ENCODE data around the gene PTTG1. TPM values are rescaled to one million over a fixed set of nuclear protein-coding genes. Genes with fewer than 3 reads are reported as not detected.

The PTTG1 gene
- total RNA-seq, 1 experiment from 2014 or later: 157 TPM

- Histone ChIP-seq H3K4me1 (peaks cover 6% of the 10 kb centered on the region), H3K9me3 (no peaks in the 10 kb centered on the region), H3K4me3 (ENCODE audit: low read depth, low read length) (no peak overlapping the region), H3K27me3 (replicated peaks; ENCODE audit: control insufficient read depth, insufficient read depth, low read length) (no peaks in the 10 kb centered on the region), H3K36me3 (ENCODE audit: control insufficient read depth, insufficient read depth, low read length) (no peaks in the 10 kb centered on the region)
- TF ChIP-seq CTCF (IDR thresholded peaks at IDR 0.05; ENCODE audit: insufficient read depth in 1 of 2, low read depth in 1 of 2, low read length in 1 of 2, severe bottlenecking in 1 of 2, unreplicated experiment in 1 of 2): no peak
- H3K4me3 Mint-ChIP-seq (ENCODE audit: unreplicated experiment): no peak overlapping the region
- CTCF ChIA-PET: no interaction called here
- no peaks in the 10 kb centered on the region for H3K27me3 Mint-ChIP-seq (ENCODE audit: insufficient read depth, unreplicated experiment)
- H3K36me3 Mint-ChIP-seq (ENCODE audit: insufficient read depth, unreplicated experiment): no peaks in the 10 kb centered on the region
- no TSS peak for BruUV-seq (replicated peaks)
- DNase-seq: no peak
- H3K4me1 Mint-ChIP-seq (ENCODE audit: low read depth, unreplicated experiment): peaks cover 6% of the 10 kb centered on the region
- H3K27ac Mint-ChIP-seq (ENCODE audit: unreplicated experiment): no peak overlapping the region
- POLR2A ChIA-PET: no interaction called here
- H3K9me3 Mint-ChIP-seq (ENCODE audit: unreplicated experiment): no peaks in the 10 kb centered on the region
- intact Hi-C loops (cut with micrococcal nuclease; ENCODE audit: unreplicated experiment): no loop called here
These were observed 33.9 kb downstream of the PTTG1 start for GRCh38 chr5:160455600-160455999.

GRCh38 chr5:160456480-160457177, 35.0 kb downstream of the PTTG1 start:
- H3K4me1 Mint-ChIP-seq (ENCODE audit: low read depth, unreplicated experiment): peaks cover 6% of the 10 kb centered on the region
- H3K9me3 Mint-ChIP-seq (ENCODE audit: unreplicated experiment): no peaks in the 10 kb centered on the region
- H3K9me3 ChIP-seq: no peaks in the 10 kb centered on the region
- no peaks in the 10 kb centered on the region for H3K36me3 Mint-ChIP-seq (ENCODE audit: insufficient read depth, unreplicated experiment)
- DNase-seq: no peak
- no peaks in the 10 kb centered on the region for H3K27me3 ChIP-seq (replicated peaks; ENCODE audit: control insufficient read depth, insufficient read depth, low read length)
- no peaks in the 10 kb centered on the region for H3K36me3 ChIP-seq (ENCODE audit: control insufficient read depth, insufficient read depth, low read length)
- intact Hi-C loops (cut with micrococcal nuclease; ENCODE audit: unreplicated experiment): no loop called here
- no peaks in the 10 kb centered on the region for H3K27me3 Mint-ChIP-seq (ENCODE audit: insufficient read depth, unreplicated experiment)
- TF ChIP-seq CTCF (IDR thresholded peaks at IDR 0.05; ENCODE audit: insufficient read depth in 1 of 2, low read depth in 1 of 2, low read length in 1 of 2, severe bottlenecking in 1 of 2, unreplicated experiment in 1 of 2): no peak
- peaks cover 10% of the 10 kb centered on the region for H3K4me1 ChIP-seq
- ChIA-PET CTCF (no interaction called here), POLR2A (no interaction called here)
- no peak overlapping the region for H3K4me3 ChIP-seq (ENCODE audit: low read depth, low read length)
- H3K27ac Mint-ChIP-seq (ENCODE audit: unreplicated experiment): no peak overlapping the region
- no TSS peak for BruUV-seq (replicated peaks)
- no peak overlapping the region for H3K4me3 Mint-ChIP-seq (ENCODE audit: unreplicated experiment)

- ChIA-PET POLR2A (no interaction called here), CTCF (no interaction called here)
- Histone ChIP-seq H3K4me1 (peaks cover 12% of the 10 kb centered on the region), H3K36me3 (ENCODE audit: control insufficient read depth, insufficient read depth, low read length) (no peaks in the 10 kb centered on the region), H3K9me3 (no peaks in the 10 kb centered on the region), H3K4me3 (ENCODE audit: low read depth, low read length) (no peak overlapping the region), H3K27me3 (replicated peaks; ENCODE audit: control insufficient read depth, insufficient read depth, low read length) (no peaks in the 10 kb centered on the region)
- no peaks in the 10 kb centered on the region for H3K36me3 Mint-ChIP-seq (ENCODE audit: insufficient read depth, unreplicated experiment)
- intact Hi-C loops (cut with micrococcal nuclease; ENCODE audit: unreplicated experiment): no loop called here
- H3K27me3 Mint-ChIP-seq (ENCODE audit: insufficient read depth, unreplicated experiment): no peaks in the 10 kb centered on the region
- peaks cover 7% of the 10 kb centered on the region for H3K4me1 Mint-ChIP-seq (ENCODE audit: low read depth, unreplicated experiment)
- no peak overlapping the region for H3K27ac Mint-ChIP-seq (ENCODE audit: unreplicated experiment)
- H3K4me3 Mint-ChIP-seq (ENCODE audit: unreplicated experiment): no peak overlapping the region
- H3K9me3 Mint-ChIP-seq (ENCODE audit: unreplicated experiment): no peaks in the 10 kb centered on the region
- DNase-seq: no peak
- TF ChIP-seq CTCF (IDR thresholded peaks at IDR 0.05; ENCODE audit: insufficient read depth in 1 of 2, low read depth in 1 of 2, low read length in 1 of 2, severe bottlenecking in 1 of 2, unreplicated experiment in 1 of 2): no peak
- BruUV-seq (replicated peaks): no TSS peak
These were observed 35.6 kb downstream of the PTTG1 start for GRCh38 chr5:160457252-160457651.

Measured in Caco-2 (cell line).